Measurements from ENCODE around the gene GTF2H2C.
"Not testable (repeated sequence)": the region's sequence is repeated elsewhere in the genome, so short reads cannot be mapped to it uniquely, and the experiment has no call there.

DNA sequence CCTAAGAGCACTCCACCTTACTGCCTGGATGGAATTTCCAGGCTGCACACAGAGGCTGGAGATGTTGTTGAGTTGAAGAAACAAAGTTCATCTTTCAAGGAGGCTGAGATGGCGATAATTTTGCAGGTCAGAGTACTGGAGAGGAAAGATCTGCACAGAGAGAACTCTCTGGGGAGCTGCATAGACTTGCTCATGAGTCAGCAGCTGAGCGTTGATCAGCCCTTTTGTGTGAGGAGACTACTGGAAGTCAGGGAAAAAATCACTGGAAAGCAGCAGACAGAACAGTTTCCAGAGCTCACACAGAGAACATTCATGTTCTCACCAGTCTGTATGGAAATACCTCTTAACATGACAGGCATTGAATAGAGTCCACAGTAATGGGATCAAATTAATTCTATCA, 23.4 kb downstream of the GTF2H2C start:
- TF ChIP-seq, protein P1, sequence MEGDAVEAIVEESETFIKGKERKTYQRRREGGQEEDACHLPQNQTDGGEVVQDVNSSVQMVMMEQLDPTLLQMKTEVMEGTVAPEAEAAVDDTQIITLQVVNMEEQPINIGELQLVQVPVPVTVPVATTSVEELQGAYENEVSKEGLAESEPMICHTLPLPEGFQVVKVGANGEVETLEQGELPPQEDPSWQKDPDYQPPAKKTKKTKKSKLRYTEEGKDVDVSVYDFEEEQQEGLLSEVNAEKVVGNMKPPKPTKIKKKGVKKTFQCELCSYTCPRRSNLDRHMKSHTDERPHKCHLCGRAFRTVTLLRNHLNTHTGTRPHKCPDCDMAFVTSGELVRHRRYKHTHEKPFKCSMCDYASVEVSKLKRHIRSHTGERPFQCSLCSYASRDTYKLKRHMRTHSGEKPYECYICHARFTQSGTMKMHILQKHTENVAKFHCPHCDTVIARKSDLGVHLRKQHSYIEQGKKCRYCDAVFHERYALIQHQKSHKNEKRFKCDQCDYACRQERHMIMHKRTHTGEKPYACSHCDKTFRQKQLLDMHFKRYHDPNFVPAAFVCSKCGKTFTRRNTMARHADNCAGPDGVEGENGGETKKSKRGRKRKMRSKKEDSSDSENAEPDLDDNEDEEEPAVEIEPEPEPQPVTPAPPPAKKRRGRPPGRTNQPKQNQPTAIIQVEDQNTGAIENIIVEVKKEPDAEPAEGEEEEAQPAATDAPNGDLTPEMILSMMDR (IDR thresholded peaks at IDR 0.05) = not testable (repeated sequence)
- TF ChIP-seq POLR2A (IDR thresholded peaks at IDR 0.05) = not testable (repeated sequence)
